Neuron (in vitro differentiated cells): ENCODE data around the gene ACVRL1.

Experiments used
- H2AFZ ChIP-seq: one replicate; pipeline ENCODE4 v1.6.1; 2013; ENCODE audit warnings: low read depth, mild to moderate bottlenecking, inconsistent platforms, low read length, moderate library complexity
- H3K27me3 ChIP-seq: one replicate; pipeline ENCODE4 v1.6.1; 2013; ENCODE audit warnings: low read length; ENCODE audit not compliant: insufficient read depth
- H3K36me3 ChIP-seq: one replicate; pipeline ENCODE4 v1.6.1; 2013; ENCODE audit warnings: low read length; ENCODE audit not compliant: insufficient read depth
- H3K4me1 ChIP-seq: one replicate; pipeline ENCODE4 v1.6.1; 2013; ENCODE audit warnings: low read length; ENCODE audit not compliant: insufficient read depth
- H3K4me3 ChIP-seq: 2 replicates; pipeline ENCODE4 v1.5.1; 2013; ENCODE audit warnings: mild to moderate bottlenecking, low read length, moderate library complexity
- H3K9me3 ChIP-seq: one replicate; pipeline ENCODE4 v1.6.1; 2013; ENCODE audit warnings: low read length

ACVRL1 gene

GRCh38 chr12:51907083-51907855, at the start of gene ACVRL1:
TSS of gene ACVRL1 (plus strand) at chr12:51907504. CDS start at chr12:51912475, 4,971 bp downstream.
- H2AFZ ChIP-seq = no peak within 1 kb of the TSS
- peaks cover 7% of the 10 kb centered on the region for H3K4me1 ChIP-seq
- H3K9me3 ChIP-seq = no peaks in the 10 kb centered on the region
- no peaks in the 10 kb centered on the region for H3K36me3 ChIP-seq
- no peak within 1 kb of the TSS for H3K4me3 ChIP-seq
- H3K27me3 ChIP-seq = peaks cover 11% of the 10 kb centered on the region

- no peak overlapping the region for H2AFZ ChIP-seq
- peaks cover 29% of the 10 kb centered on the region for H3K4me1 ChIP-seq
- no peaks in the 10 kb centered on the region for H3K9me3 ChIP-seq
- H3K4me3 ChIP-seq = no peak overlapping the region
- no peaks in the 10 kb centered on the region for H3K36me3 ChIP-seq
- no peaks in the 10 kb centered on the region for H3K27me3 ChIP-seq
These were observed 46.3 kb upstream of the ACVRL1 start for GRCh38 chr12:51860986-51861385.

- Histone ChIP-seq H3K27me3 (no peaks in the 10 kb centered on the region), H3K4me1 (peaks cover 33% of the 10 kb centered on the region), H3K9me3 (no peaks in the 10 kb centered on the region), H3K36me3 (no peaks in the 10 kb centered on the region), H3K4me3 (peak overlapping the region; percentile 59), H2AFZ (peak overlapping the region; percentile 57)
These were observed 44.4 kb upstream of the ACVRL1 start for GRCh38 chr12:51862947-51863346.

DNA sequence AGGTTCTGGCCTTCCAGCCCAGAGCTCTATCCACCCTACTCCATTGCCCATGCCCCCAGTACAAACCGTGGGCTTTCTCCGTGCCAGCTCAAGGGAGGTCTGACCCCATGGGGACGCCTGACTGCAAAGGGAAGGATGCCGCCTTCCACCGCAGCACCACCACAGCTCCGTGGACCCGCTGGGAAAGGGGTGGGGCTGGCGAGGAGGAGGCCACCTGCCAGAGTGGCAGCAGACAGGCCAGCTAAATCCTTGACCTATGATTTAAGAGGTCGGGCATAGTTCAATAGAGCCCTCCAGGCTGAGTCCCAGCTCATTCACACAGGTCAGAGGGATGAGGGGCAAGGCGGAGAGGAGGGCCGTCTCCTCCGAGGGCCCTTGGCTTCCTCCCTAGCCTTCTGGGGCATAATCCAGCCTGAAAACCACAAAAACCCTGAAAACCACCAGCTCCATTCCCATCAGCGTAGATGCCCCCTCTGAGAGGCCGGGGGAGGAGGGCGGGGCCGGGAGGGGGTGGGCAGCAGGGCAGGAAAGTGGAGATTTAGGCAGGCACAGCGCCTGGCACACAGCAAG, 43.9 kb upstream of the ACVRL1 start:
- Histone ChIP-seq H3K4me3 (peak overlapping the region; percentile 59), H3K9me3 (no peaks in the 10 kb centered on the region), H3K27me3 (no peaks in the 10 kb centered on the region), H3K4me1 (peaks cover 33% of the 10 kb centered on the region), H2AFZ (peak overlapping the region; percentile 57), H3K36me3 (no peaks in the 10 kb centered on the region)

DNA sequence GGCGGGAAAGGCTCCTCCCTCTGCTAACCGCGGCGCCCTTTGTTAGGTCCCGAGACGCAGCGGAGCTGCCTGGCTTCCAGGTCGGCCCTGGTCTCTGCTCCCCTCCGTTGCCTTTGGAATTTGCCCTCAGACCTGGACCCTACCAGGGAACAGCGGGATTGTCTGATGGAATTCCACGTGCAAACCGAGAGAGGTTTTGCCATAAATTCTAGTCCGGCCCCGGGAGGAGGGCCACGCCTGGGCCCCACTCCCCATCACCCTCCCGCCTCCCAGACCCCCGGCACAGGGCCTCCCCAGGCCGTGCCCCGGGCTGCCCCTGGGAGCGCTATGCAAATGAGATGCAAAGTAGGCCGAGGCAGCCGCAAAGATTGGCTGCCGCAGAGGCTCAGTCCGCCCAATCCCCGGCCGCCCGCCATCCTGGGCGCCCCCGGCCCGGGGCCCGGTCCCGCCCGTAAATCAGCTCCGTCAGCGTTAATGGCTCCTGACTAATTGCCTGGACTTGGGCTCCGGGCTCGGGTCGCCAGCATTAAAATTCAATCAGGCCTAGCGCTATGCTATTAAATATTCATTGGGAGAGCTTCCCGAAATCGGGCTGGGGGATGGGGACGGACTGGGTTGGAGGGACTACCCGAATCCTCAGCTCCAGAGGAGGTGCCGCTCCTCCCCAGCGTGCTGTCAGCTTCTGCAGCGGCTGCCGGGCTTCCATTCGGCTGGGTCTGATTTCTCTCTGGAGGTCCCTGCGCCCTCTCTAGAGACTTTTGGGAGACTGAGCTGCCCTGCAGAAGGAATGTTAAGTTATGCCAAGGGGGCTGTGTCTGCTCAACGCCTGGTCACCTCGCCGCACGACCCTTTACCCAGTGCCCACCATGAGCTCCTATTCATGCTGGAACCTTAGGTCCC, 43.1 kb upstream of the ACVRL1 start:
- Histone ChIP-seq H3K36me3 (no peaks in the 10 kb centered on the region), H2AFZ (peak overlapping the region; percentile 57), H3K4me1 (peaks cover 33% of the 10 kb centered on the region), H3K27me3 (no peaks in the 10 kb centered on the region), H3K9me3 (no peaks in the 10 kb centered on the region), H3K4me3 (peak overlapping the region; percentile 59)

DNA sequence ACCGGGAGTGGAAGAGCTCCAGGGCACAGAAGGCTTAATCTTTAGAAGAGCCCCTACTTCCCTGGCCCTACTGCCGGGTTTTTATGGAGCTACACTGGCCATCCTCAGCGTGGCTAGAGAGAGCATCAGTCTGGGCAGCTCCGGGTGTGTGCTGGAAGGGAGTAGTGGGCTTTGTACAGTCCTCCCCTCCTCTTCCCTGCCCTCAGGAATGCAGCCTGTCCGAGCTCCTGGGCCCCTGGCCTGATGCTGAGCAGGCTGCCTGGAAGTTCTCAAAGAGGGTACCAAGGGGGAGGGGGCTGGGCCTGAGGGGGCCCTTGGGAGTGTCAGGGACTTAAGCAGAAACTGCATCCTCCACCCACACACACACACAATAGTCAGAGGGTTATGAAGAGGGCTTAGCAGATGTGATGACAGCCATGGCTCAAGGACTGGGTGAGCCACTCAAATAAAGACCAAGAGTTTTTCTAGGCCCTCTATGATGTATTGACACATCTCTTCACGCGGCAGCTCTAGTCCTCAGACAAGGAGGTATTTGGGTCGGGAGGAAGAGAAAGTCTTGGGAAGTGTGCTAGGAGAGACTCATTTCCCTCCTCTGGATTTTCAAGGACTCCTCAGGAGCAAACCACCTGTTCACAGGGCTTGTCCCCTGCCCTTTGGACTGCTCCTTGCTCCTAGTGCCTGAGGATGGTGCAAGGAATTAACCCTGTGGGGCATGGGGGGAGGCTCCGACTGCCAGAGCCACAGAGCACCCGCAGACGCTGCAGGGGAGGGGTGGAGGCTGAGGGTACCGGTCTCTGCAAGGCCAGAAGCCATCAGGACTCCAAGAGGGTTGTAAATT, 42.3 kb upstream of the ACVRL1 start:
- H3K4me3 ChIP-seq = peak overlapping the region; percentile 59
- peak overlapping the region; percentile 57 for H2AFZ ChIP-seq
- H3K9me3 ChIP-seq = no peaks in the 10 kb centered on the region
- H3K4me1 ChIP-seq = peaks cover 40% of the 10 kb centered on the region
- H3K36me3 ChIP-seq = no peaks in the 10 kb centered on the region
- H3K27me3 ChIP-seq = no peaks in the 10 kb centered on the region

DNA sequence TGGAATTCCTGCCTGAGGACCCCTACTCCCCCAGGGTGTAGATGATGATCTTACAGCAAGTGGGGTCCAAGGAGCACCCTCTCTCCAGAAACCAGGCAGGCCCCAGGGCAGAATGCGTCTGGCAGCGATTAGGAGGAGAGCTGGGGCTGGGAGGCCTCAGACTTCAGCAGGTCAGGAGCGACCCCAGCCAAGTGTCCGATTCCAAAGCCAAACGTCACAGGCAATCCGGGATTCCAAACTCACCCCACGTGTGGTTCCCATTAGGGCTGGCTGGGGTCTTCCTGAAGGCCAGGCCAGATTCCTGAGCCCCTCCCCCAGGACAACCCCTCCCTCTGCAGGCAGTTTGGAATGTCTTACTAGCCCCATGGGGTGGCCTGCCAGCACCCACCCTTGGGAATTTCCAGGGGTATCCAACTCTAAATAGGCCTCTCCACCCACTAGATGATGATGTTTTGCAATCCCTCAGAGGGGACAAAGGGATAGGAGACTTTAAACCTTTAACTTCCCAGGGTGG, 41.5 kb upstream of the ACVRL1 start:
- Histone ChIP-seq H3K27me3 (no peaks in the 10 kb centered on the region), H3K9me3 (no peaks in the 10 kb centered on the region), H3K4me3 (peak overlapping the region; percentile 59), H2AFZ (no peak overlapping the region), H3K36me3 (no peaks in the 10 kb centered on the region), H3K4me1 (peaks cover 47% of the 10 kb centered on the region)

GRCh38 chr12:51866324-51866723, 41.0 kb upstream of the ACVRL1 start:
- no peaks in the 10 kb centered on the region for H3K36me3 ChIP-seq
- H3K9me3 ChIP-seq = no peaks in the 10 kb centered on the region
- no peak overlapping the region for H3K4me3 ChIP-seq
- peaks cover 52% of the 10 kb centered on the region for H3K4me1 ChIP-seq
- no peak overlapping the region for H2AFZ ChIP-seq
- no peaks in the 10 kb centered on the region for H3K27me3 ChIP-seq

DNA sequence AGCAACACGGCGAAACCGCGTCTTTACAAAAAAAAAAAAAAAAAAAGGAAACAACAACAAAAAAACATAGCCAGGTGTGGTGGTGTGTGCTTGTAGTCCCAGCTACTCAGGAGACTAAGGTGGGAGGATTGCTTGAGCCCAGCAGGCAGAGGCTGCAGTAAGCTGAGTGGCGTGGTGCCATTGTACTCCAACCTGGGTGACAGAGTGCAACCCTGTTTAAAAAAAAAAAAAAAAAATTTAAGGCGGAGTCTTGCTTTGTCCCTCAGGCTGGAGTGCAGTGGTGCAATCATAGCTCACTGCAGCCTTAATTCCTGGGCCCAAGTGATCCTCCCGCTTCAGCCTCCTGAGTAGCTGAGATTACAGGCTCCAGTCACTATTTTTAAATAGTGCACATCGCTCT, 40.5 kb upstream of the ACVRL1 start:
- no peaks in the 10 kb centered on the region for H3K27me3 ChIP-seq
- H3K36me3 ChIP-seq = no peaks in the 10 kb centered on the region
- no peak overlapping the region for H3K4me3 ChIP-seq
- H2AFZ ChIP-seq = no peak overlapping the region
- no peaks in the 10 kb centered on the region for H3K9me3 ChIP-seq
- H3K4me1 ChIP-seq = peaks cover 57% of the 10 kb centered on the region

GRCh38 chr12:51867371-51867770, 39.9 kb upstream of the ACVRL1 start:
- Histone ChIP-seq H3K4me1 (peaks cover 63% of the 10 kb centered on the region), H3K27me3 (no peaks in the 10 kb centered on the region), H2AFZ (no peak overlapping the region)

GRCh38 chr12:51867796-51868428, 39.4 kb upstream of the ACVRL1 start:
- H3K4me3 ChIP-seq = no peak overlapping the region
- H3K27me3 ChIP-seq = no peaks in the 10 kb centered on the region

More at GRCh38 chr12:51867371-51867770, 39.9 kb upstream of the ACVRL1 start:
- Histone ChIP-seq H3K4me3 (no peak overlapping the region), H3K9me3 (no peaks in the 10 kb centered on the region), H3K36me3 (no peaks in the 10 kb centered on the region)

More at GRCh38 chr12:51867796-51868428, 39.4 kb upstream of the ACVRL1 start:
- Histone ChIP-seq H3K9me3 (no peaks in the 10 kb centered on the region), H2AFZ (no peak overlapping the region), H3K4me1 (peaks cover 61% of the 10 kb centered on the region), H3K36me3 (no peaks in the 10 kb centered on the region)
